NCI-H2081 treated with DMSO at 0.1 percent for 48 hours (cell line): ENCODE data around the gene SYNGR2.

Experiments used
- DNase-seq: peaks from one replicate; lab custom pipeline; 2025; lab: John Stamatoyannopoulos, UW

SYNGR2 gene

DNA sequence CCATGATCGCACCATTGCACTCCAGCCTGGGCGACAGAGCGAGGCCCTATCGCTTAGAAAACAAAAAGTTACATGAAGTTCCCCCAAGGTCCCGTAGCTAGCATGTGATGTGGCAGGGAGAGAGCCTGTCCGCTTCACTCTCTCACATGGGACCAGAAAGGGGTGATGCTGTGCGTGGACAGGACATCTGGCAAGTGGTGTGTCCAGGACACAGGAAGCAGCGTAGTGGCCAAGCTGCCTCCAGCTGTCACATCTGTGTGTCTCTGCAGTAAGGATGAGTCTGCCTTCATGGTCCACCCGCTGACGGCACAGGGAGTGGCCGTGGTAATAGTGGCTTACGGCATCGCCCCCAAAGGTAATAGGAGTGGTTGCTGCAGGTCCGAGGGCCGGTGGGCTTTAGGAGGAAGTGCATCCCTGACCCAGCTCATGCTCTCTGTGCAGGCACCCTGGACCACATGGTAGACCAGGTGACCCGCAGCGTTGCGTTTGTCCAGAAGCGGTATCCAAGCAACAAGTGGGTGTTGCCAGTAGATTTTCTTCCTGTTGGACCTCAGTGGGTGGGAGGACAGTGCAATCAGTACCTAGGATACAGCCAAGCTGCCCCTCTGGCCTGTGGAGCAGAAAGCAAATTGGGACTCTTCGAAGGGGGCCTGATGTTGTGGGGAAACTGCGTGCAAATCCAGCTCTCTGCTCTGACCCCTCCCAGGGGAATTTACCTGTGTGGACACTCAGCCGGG is 36.2 kb downstream of the SYNGR2 start:
- DNase-seq: no peak

DNA sequence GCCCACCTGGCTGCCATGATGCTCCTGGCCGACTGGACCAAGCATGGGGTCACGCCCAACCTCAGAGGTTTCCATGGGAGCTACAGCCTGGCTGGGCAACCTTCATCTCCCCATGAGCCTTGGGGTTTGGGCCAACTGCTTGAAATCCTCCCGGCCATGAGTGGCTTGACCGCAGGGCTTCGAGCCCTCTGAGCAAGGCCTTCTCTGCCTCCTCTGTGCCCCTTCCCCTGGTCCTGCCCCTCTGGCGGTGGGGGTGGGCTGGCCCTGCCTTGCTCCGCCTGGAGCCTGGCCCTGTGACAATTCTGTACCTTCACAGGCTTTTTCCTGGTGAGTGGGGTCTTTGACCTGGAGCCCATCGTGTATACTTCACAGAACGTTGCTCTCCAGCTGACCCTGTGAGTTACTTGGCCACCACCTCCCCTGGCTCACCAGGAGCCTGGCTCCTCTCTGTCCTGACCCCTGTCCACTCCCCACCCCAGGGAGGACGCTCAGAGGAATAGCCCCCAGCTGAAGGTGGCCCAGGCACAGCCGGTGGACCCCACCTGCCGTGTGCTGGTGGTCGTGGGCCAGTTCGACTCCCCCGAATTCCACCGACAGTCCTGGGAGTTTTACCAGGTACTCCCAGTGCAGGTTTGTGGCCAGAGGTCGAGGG is 36.9 kb downstream of the SYNGR2 start:
- no peak for DNase-seq

DNA sequence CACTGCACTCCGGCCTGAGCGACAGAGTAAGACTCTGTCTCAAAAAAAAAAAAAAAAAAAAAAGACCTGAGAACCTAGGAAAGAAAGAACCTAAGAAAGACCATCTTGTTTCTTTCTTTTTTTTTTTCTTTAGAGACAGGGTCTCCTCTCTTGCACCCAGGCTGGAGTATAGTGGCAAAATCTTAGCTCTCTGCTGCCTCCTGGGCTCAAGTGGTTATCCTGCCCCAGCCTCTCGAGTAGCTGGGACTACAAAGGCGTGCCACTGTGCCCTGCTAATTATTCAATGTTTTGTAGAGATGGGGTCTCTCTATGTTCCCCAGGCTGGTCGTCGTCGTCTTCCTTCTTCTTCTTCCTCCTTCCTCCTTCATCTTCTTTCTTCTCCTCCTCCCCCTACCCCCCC is 37.9 kb downstream of the SYNGR2 start:
- DNase-seq: no peak

DNA sequence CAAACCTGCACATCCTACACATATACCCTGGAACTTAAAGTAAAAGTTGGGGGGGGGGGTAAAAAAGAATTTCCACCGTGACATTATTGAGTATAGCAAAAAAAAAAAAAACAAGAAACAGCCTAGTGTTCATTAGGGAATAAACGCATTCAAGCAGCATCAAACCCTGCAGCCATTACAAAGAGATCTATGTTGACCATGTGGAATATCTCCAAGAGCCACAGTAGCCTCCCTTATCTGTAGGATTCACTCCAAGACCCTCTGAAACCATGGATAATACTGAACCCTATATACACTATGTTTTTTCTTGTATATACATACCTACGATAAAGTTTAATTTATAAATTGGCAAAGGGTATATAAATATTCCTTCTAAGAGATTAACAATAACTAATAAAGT is 40.1 kb downstream of the SYNGR2 start:
- no peak for DNase-seq

DNA sequence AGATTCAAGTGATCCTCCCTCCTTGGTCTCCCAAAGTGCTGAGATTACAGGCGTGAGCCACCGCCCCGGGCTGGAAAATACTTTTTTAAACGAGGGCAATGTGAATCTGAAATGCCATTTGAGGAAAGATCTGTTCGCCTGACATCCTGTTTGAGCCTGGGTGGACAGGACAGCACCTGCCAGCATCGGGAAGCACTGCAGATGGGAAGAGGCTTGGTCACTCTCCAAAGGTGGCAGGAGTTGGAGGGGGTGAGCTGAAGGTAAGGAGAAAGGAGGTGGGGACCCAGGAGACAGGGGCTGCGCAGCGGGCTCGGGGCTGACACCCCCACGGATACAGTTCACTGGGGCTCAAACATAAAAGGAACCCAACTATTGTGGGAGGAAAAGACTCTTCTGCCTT is 41.7 kb downstream of the SYNGR2 start:
- no peak for DNase-seq

DNA sequence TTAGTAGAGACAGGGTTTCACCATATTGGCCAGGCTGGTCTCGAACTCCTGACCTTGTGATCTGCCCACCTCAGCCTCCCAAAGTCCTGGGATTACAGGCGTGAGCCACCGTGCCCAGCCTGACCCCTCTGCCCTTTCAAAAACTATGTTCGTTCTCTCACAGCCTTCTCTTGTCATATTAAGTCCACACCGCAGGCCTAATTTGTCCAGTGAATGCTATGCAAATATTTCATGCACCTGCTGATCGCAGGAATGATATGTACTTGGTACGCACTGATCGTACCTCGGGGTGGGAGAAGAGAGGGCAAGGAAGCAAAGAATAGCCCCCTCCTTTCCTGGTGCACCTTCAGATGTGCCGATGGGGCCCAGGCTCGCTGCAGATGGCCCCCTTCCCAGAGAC is 42.7 kb downstream of the SYNGR2 start:
- no peak for DNase-seq

DNA sequence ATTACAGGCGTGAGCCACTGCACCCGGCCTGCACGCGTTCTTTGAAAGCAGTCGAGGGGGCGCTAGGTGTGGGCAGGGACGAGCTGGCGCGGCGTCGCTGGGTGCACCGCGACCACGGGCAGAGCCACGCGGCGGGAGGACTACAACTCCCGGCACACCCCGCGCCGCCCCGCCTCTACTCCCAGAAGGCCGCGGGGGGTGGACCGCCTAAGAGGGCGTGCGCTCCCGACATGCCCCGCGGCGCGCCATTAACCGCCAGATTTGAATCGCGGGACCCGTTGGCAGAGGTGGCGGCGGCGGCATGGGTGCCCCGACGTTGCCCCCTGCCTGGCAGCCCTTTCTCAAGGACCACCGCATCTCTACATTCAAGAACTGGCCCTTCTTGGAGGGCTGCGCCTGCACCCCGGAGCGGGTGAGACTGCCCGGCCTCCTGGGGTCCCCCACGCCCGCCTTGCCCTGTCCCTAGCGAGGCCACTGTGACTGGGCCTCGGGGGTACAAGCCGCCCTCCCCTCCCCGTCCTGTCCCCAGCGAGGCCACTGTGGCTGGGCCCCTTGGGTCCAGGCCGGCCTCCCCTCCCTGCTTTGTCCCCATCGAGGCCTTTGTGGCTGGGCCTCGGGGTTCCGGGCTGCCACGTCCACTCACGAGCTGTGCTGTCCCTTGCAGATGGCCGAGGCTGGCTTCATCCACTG is 45.8 kb downstream of the SYNGR2 start, which contains the start of gene BIRC5:
Gene BIRC5, plus strand, starts transcription at position 238 of the 690 bp plus-strand sequence. Its CDS starts 64 bp downstream, at position 302.
- peak; percentile 46 for DNase-seq

DNA sequence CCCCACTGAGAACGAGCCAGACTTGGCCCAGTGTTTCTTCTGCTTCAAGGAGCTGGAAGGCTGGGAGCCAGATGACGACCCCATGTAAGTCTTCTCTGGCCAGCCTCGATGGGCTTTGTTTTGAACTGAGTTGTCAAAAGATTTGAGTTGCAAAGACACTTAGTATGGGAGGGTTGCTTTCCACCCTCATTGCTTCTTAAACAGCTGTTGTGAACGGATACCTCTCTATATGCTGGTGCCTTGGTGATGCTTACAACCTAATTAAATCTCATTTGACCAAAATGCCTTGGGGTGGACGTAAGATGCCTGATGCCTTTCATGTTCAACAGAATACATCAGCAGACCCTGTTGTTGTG is 46.3 kb downstream of the SYNGR2 start:
- no peak for DNase-seq

DNA sequence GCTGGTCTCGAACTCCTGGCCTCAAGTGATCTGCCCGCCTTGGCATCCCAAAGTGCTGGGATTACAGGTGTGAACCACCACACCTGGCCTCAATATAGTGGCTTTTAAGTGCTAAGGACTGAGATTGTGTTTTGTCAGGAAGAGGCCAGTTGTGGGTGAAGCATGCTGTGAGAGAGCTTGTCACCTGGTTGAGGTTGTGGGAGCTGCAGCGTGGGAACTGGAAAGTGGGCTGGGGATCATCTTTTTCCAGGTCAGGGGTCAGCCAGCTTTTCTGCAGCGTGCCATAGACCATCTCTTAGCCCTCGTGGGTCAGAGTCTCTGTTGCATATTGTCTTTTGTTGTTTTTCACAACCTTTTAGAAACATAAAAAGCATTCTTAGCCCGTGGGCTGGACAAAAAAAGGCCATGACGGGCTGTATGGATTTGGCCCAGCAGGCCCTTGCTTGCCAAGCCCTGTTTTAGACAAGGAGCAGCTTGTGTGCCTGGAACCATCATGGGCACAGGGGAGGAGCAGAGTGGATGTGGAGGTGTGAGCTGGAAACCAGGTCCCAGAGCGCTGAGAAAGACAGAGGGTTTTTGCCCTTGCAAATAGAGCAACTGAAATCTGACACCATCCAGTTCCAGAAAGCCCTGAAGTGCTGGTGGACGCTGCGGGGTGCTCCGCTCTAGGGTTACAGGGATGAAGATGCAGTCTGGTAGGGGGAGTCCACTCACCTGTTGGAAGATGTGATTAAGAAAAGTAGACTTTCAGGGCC is 51.2 kb downstream of the SYNGR2 start:
- no peak for DNase-seq
